Astrocyte (in vitro differentiated cells and primary cell): ENCODE data around the gene CCNH.

Experiments used
- EZH2 ChIP-seq: IDR thresholded peaks from 2 replicates; pipeline ENCODE4 v1.6.1; 2012; ENCODE audit warnings: mild to moderate bottlenecking, low read length, inconsistent platforms; ENCODE audit not compliant: insufficient read depth
- TF ChIP-seq, protein P1 (sequence below): IDR thresholded peaks from 2 replicates; pipeline ENCODE4 v1.5.1; 2011; ENCODE audit warnings: low read depth, mild to moderate bottlenecking, inconsistent platforms, low read length, moderate library complexity; ENCODE audit not compliant: insufficient read depth

DNA sequence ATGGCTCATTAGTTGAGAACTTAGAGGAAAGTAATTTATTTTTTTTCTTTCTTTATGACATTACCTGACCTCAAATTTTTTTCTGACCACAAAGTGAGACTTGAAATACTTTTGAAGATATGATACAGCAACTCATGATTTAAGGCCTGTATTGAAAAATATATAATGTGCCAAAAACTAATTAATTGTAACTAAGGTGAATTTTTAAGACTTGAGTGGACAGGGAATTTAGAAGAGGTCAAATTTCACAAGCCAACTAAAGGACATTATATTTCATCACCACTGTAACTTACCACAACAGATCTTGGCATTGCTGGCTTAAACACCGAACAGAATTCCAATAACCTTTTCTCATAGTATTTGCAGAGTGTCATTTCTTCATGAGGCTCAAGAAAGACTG, 1.8 kb downstream of the CCNH start:
- TF ChIP-seq, protein P1, sequence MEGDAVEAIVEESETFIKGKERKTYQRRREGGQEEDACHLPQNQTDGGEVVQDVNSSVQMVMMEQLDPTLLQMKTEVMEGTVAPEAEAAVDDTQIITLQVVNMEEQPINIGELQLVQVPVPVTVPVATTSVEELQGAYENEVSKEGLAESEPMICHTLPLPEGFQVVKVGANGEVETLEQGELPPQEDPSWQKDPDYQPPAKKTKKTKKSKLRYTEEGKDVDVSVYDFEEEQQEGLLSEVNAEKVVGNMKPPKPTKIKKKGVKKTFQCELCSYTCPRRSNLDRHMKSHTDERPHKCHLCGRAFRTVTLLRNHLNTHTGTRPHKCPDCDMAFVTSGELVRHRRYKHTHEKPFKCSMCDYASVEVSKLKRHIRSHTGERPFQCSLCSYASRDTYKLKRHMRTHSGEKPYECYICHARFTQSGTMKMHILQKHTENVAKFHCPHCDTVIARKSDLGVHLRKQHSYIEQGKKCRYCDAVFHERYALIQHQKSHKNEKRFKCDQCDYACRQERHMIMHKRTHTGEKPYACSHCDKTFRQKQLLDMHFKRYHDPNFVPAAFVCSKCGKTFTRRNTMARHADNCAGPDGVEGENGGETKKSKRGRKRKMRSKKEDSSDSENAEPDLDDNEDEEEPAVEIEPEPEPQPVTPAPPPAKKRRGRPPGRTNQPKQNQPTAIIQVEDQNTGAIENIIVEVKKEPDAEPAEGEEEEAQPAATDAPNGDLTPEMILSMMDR = no peak
- TF ChIP-seq EZH2 = no peak
